Heart left ventricle (tissue), 16 donors: Measurements from ENCODE around the gene LGALS7. TPM values are rescaled to one million over a fixed set of nuclear protein-coding genes. Genes with fewer than 3 reads are reported as not detected.

Experiments
- ATAC-seq, 4 donors: fragments of 200-7000 bp; cut with Tn5 transposase; one replicate each; pipeline ENCODE4 v1.9.1; 2020 to 2022; ENCODE audit warnings: moderate library complexity in 4 of 4, mild to moderate bottlenecking in 3 of 4, moderate number of reproducible peaks in 1 of 4
- DNase-seq, 5 donors: peaks; one replicate each; pipeline ENCODE4 v3.0.0-alpha.2; 2020
- H3K27ac ChIP-seq, 12 donors: fragments of 200-600 bp; sonication (generic) in 4 of 12; one replicate each; pipeline versions ENCODE4 v1.5.0 to v1.8.0; 2016 to 2022; ENCODE audit warnings: mild to moderate bottlenecking in 2 of 12
- H3K27me3 ChIP-seq, 9 donors: fragments of 200-600 bp; sonication (generic) in 2 of 9; one replicate each; pipeline versions ENCODE4 v1.5.1 to v1.8.0; 2016 to 2022; ENCODE audit warnings: mild to moderate bottlenecking in 3 of 9
- H3K36me3 ChIP-seq, 9 donors: fragments of 200-600 bp; sonication (generic) in 2 of 9; one replicate each; pipeline versions ENCODE4 v1.5.0 to v1.8.0; 2018 to 2022; ENCODE audit warnings: mild to moderate bottlenecking in 2 of 9
- H3K4me1 ChIP-seq, 12 donors: fragments of 200-600 bp; sonication (generic) in 4 of 12; one replicate each; pipeline versions ENCODE4 v1.5.0 to v1.8.0; 2016 to 2022; ENCODE audit warnings: mild to moderate bottlenecking in 3 of 12
- H3K4me3 ChIP-seq, 12 donors: fragments of 200-600 bp; sonication (generic) in 4 of 12; one replicate each; pipeline versions ENCODE4 v1.5.0 to v1.8.0; 2017 to 2022; ENCODE audit warnings: mild to moderate bottlenecking in 9 of 12, moderate library complexity in 4 of 12
- H3K9me3 ChIP-seq, 12 donors: fragments of 200-600 bp; sonication (generic) in 4 of 12; one replicate each; pipeline versions ENCODE4 v1.5.0 to v1.8.0; 2016 to 2022; ENCODE audit warnings: mild to moderate bottlenecking in 1 of 12
- CTCF ChIP-seq, 12 donors: fragments of 200-600 bp; sonication (generic) in 4 of 12; IDR thresholded peaks; one replicate each; pipeline versions ENCODE4 v1.5.0 to v1.8.0; 2018 to 2022; ENCODE audit warnings: antibody characterized with exemption in 12 of 12, mild to moderate bottlenecking in 5 of 12
- POLR2A ChIP-seq, 2 donors: fragments of 450-650 bp; IDR thresholded peaks; one replicate each; pipeline ENCODE4 v1.6.1; 2017; ENCODE audit warnings: antibody characterized with exemption in 2 of 2, mild to moderate bottlenecking in 2 of 2, moderate library complexity in 2 of 2
- WGBS, 4 donors: extraction: QIAGEN DNeasy Blood & Tissue Kit in 2 of 4; methylation state at CpG; one replicate each; pipeline versions ENCODE4 v1.1.5 to v1.1.7; 2013 to 2018; 5-methylcytosine and 5-hydroxymethylcytosine counted together
- intact Hi-C, 10 donors: fragments of 100-400 bp; cut with DNase I; formaldehyde crosslinking; loops; one replicate each; pipeline versions ENCODE4 v1.11.1 to v1.14.2; 2022
- polyA plus RNA-seq, 2 donors: library from polyadenylated mRNA; stranded (reverse); fragments of 200-250 nt; gene quantifications; one replicate each; pipeline ENCODE4 v1.2.3, GENCODE V29; 2013
- total RNA-seq, 9 donors: library from RNA; depleted of rRNA in 2 of 9; stranded (reverse); fragments of >200 nt in 2 of 9; fragmentation: NEBNext Ultra II Directional in 3 of 9; extraction: Animal tissue kit (Norgen Biotek cat#: 25700) in 3 of 9; gene quantifications; one replicate each; pipeline versions ENCODE4 v1.1.0 to v1.2.4, GENCODE V29; 2016 to 2023
- donor health status: ischemic (EF 13 %, LVEDD 7.1; RV severe dilation, severe dysfunction).
- donor health status: healthy with polysubstance abuse.
- donor health status: DM: no; HTN: yes; CAD: no.
- donor health status: DM: no; HTN: no; CAD: no.
- donor health status: ischemic (EF 25% LVEDD 6.9; RV normal size, moderate dysfunction).
- donor health status: ischemic (EF 25% LVEDD 5.7; RV mildly dilated, moderate dysfunction).
- donor health status: healthy.
- donor health status: DM: yes; HTN: yes; CAD: no.
- donor health status: ischemic (EF 35%, LVEDD 5.7; RV mildly dilated, moderate dysfunction).
- donor health status: nonischemic (EF 11% LVEDD 7.7; RV severe dilation, severe dysfunction).
- donor health status: DM: yes; HTN: yes; CAD: no.
- donor health status: PGD.
- donor health status: ischemic (EF 29% LVEDD 5.4; RV normal size, mild dysfunction).
- donor health status: nonischemic (EF 23%, LVEDD 6.1; RV moderate dilation, normal function).

Gene LGALS7
- total and polyA plus RNA-seq, 11 donors = 0.33 TPM; not detected in 10

GRCh38 chr19:38741670-38742069 lies 31.6 kb downstream of the LGALS7 start:
- no peak for DNase-seq
- Histone ChIP-seq H3K4me1 (peaks cover 0 to 5% (median 0%) of the 10 kb centered on the region in 12 donors), H3K4me3 (no peak overlapping the region), H3K9me3 (no peaks in the 10 kb centered on the region), H3K36me3 (no peaks in the 10 kb centered on the region), H3K27me3 (no peaks in the 10 kb centered on the region), H3K27ac (no peak overlapping the region)
- intact Hi-C loops = no loop called here
- no peak for ATAC-seq
- no peak for TF ChIP-seq POLR2A (IDR thresholded peaks at IDR 0.05)
- TF ChIP-seq CTCF (IDR thresholded peaks at IDR 0.05) = no peak
- WGBS, 4 donors = 95 to 100% (median 96%) methylated on average over 4 to 15 of the region's 15 CpGs

GRCh38 chr19:38740932-38741331 lies 32.4 kb downstream of the LGALS7 start:
- H3K9me3 ChIP-seq = no peaks in the 10 kb centered on the region
- H3K27ac ChIP-seq = no peak overlapping the region
- ATAC-seq (no peak), DNase-seq (no peak)
- 93 to 99% (median 96%) methylated on average over 2 of the region's 2 CpGs for WGBS, 4 donors
- H3K36me3 ChIP-seq = no peaks in the 10 kb centered on the region
- H3K27me3 ChIP-seq = no peaks in the 10 kb centered on the region
- peaks cover 0 to 11% (median 4%) of the 10 kb centered on the region in 12 donors for H3K4me1 ChIP-seq
- intact Hi-C loops = no loop called here
- H3K4me3 ChIP-seq = no peak overlapping the region
- TF ChIP-seq POLR2A (IDR thresholded peaks at IDR 0.05) = no peak
- TF ChIP-seq CTCF (IDR thresholded peaks at IDR 0.05) = no peak

GRCh38 chr19:38740257-38740592 lies 33.1 kb downstream of the LGALS7 start:
- peaks cover 0 to 12% (median 4%) of the 10 kb centered on the region in 12 donors for H3K4me1 ChIP-seq
- no peak overlapping the region for H3K4me3 ChIP-seq
- no peak overlapping the region for H3K27ac ChIP-seq
- H3K36me3 ChIP-seq = no peaks in the 10 kb centered on the region
- DNase-seq = no peak
- WGBS, 4 donors = 92 to 97% (median 92%) methylated on average over 8 to 9 of the region's 9 CpGs
- ATAC-seq = no peak
- H3K27me3 ChIP-seq = no peaks in the 10 kb centered on the region
- TF ChIP-seq POLR2A (IDR thresholded peaks at IDR 0.05) = no peak
- TF ChIP-seq CTCF (IDR thresholded peaks at IDR 0.05) = no peak
- intact Hi-C loops = no loop called here
- no peaks in the 10 kb centered on the region for H3K9me3 ChIP-seq

- H3K36me3 ChIP-seq = no peaks in the 10 kb centered on the region
- no peaks in the 10 kb centered on the region for H3K9me3 ChIP-seq
- no peaks in the 10 kb centered on the region for H3K27me3 ChIP-seq
- no peak overlapping the region for H3K27ac ChIP-seq
- intact Hi-C loops = loop anchor here in 2 of 10 donors (10.0 kb wide), 3 partner anchors 65 to 185 kb away; partner anchors contain the start of gene HNRNPL (in 1 of the 2)
- no peak for ATAC-seq
- H3K4me1 ChIP-seq = peaks cover 0 to 18% (median 6%) of the 10 kb centered on the region in 12 donors
- 80 to 86% (median 85%) methylated on average over 15 to 16 of the region's 16 CpGs for WGBS, 4 donors
- TF ChIP-seq POLR2A (IDR thresholded peaks at IDR 0.05) (no peak), CTCF (IDR thresholded peaks at IDR 0.05) (no peak)
- no peak overlapping the region for H3K4me3 ChIP-seq
- peak in 1 of 5 donors; percentile 27 for DNase-seq
These were observed 33.7 kb downstream of the LGALS7 start for GRCh38 chr19:38739440-38740256.
